Endothelial cell of umbilical vein (primary cell): ENCODE measurements around the gene NAXD. TPM values are rescaled to one million over a fixed set of nuclear protein-coding genes. Genes with fewer than 3 reads are reported as not detected.

Source experiments
- BruUV-seq: library from RNA; stranded (reverse); fragments of 400-500 nt; replicated peaks from 2 replicates; lab custom pipeline; 2021; lab: Mats Ljungman, UMichigan
- CTCF ChIA-PET: fragments of 300-600, 350-600 bp; sonication (Branson Sonifier 250); formaldehyde crosslinking; loops from one replicate; lab custom pipeline; 2021; ENCODE audit warnings: antibody characterized with exemption, inconsistent platforms; lab: Charles Lee
- POLR2A ChIA-PET: fragments of 300-600, 350-600 bp; sonication (Branson Sonifier 250); formaldehyde crosslinking; loops from one replicate; lab custom pipeline; 2021; ENCODE audit warnings: antibody characterized with exemption, inconsistent platforms; lab: Charles Lee
- DNase-seq: peaks from one replicate; pipeline ENCODE4 v3.0.0-alpha.2; 2011; ENCODE audit warnings: low read depth, low spot score
- FAIRE-seq: peaks from 2 replicates; lab custom pipeline; 2011; peaks lifted over from hg19 to GRCh38; lab: Jason Lieb, UNC
- H2AFZ ChIP-seq: 2 replicates; pipeline ENCODE4 v1.6.0; 2012; ENCODE audit warnings: low read depth, low read length, control low read depth, inconsistent platforms
- H3K27ac ChIP-seq: 2 replicates; pipeline ENCODE4 v1.5.1; 2011; ENCODE audit warnings: low read depth, mild to moderate bottlenecking, control low read depth, low read length, moderate library complexity; ENCODE audit not compliant: insufficient read depth
- H3K27me3 ChIP-seq, 2 experiments: 2 replicates each; pipeline versions ENCODE4 v1.6.0 to v1.6.1; 2011; ENCODE audit warnings: low read length in 2 of 2, mixed read lengths in 1 of 2; ENCODE audit not compliant: control insufficient read depth in 2 of 2, insufficient read depth in 2 of 2
- H3K36me3 ChIP-seq, 2 experiments: 2 replicates in 1 of 2; 3 replicates in 1 of 2; pipeline ENCODE4 v1.5.1; 2011; ENCODE audit warnings: low read length in 2 of 2, mild to moderate bottlenecking in 1 of 2, moderate library complexity in 1 of 2; ENCODE audit not compliant: control insufficient read depth in 2 of 2, insufficient read depth in 2 of 2; ENCODE audit errors: extremely low read depth in 1 of 2
- H3K4me1 ChIP-seq: 3 replicates; pipeline ENCODE4 v1.5.1; 2011; ENCODE audit warnings: mild to moderate bottlenecking, low read length; ENCODE audit not compliant: control insufficient read depth, insufficient read depth; ENCODE audit errors: extremely low read depth
- H3K4me2 ChIP-seq: 2 replicates; pipeline ENCODE4 v1.6.1; 2011; ENCODE audit warnings: low read length, control low read depth, mixed read lengths; ENCODE audit not compliant: insufficient read depth
- H3K4me3 ChIP-seq, 3 experiments: fragments of 200-600 bp in 1 of 3; sonication (generic), shearing (Covaris generic) in 1 of 3; replicated peaks in 1 of 3; 2 replicates each; pipeline ENCODE4 v1.5.1; 2011 to 2016; ENCODE audit warnings: control low read depth in 3 of 3, low read length in 3 of 3, mild to moderate bottlenecking in 2 of 3, inconsistent platforms in 1 of 3, low read depth in 1 of 3, moderate library complexity in 1 of 3; ENCODE audit not compliant: insufficient read depth in 1 of 3
- H3K79me2 ChIP-seq: 2 replicates; pipeline ENCODE4 v1.6.0; 2012; ENCODE audit warnings: low read length, inconsistent platforms; ENCODE audit not compliant: control insufficient read depth, insufficient read depth
- H3K9ac ChIP-seq: replicated peaks from 2 replicates; pipeline ENCODE3; 2011; ENCODE audit warnings: low read length, control low read depth; ENCODE audit not compliant: insufficient read depth; ENCODE audit errors: extremely low read depth
- H3K9me1 ChIP-seq: replicated peaks from 3 replicates; pipeline ENCODE4 v1.6.0; 2011; ENCODE audit warnings: mild to moderate bottlenecking, low read length; ENCODE audit not compliant: control insufficient read depth, insufficient read depth; ENCODE audit errors: extremely low read depth
- H3K9me3 ChIP-seq: replicated peaks from 2 replicates; pipeline ENCODE4 v1.5.1; 2012; ENCODE audit warnings: low read length, inconsistent platforms; ENCODE audit not compliant: control insufficient read depth, insufficient read depth
- H4K20me1 ChIP-seq: replicated peaks from 2 replicates; pipeline ENCODE3; 2011; ENCODE audit warnings: mild to moderate bottlenecking, low read length; ENCODE audit not compliant: control insufficient read depth, insufficient read depth; ENCODE audit errors: extremely low read depth
- EZH2 ChIP-seq: IDR thresholded peaks from 2 replicates; pipeline ENCODE4 v1.6.1; 2012; ENCODE audit warnings: borderline replicate concordance, low read depth, mild to moderate bottlenecking, moderate library complexity, low read length, inconsistent platforms; ENCODE audit not compliant: severe bottlenecking
- FOS ChIP-seq: IDR thresholded peaks from 2 replicates; pipeline ENCODE4 v1.6.1; 2011; ENCODE audit warnings: mild to moderate bottlenecking, low read length, moderate library complexity, borderline replicate concordance; ENCODE audit not compliant: insufficient read depth
- GATA2 ChIP-seq: IDR thresholded peaks from 2 replicates; pipeline ENCODE4 v1.7.0; 2011; ENCODE audit warnings: low read depth, mild to moderate bottlenecking, moderate library complexity, mixed read lengths, low read length; ENCODE audit not compliant: insufficient read length, insufficient read depth
- JUN ChIP-seq: IDR thresholded peaks from 2 replicates; pipeline ENCODE4 v1.6.1; 2011; ENCODE audit warnings: borderline replicate concordance, low read depth; ENCODE audit not compliant: insufficient read length, insufficient read depth
- MYC ChIP-seq: IDR thresholded peaks from one replicate; pipeline ENCODE4 v1.6.1; 2011; ENCODE audit warnings: mild to moderate bottlenecking, low read depth, low read length
- POLR2A ChIP-seq: IDR thresholded peaks from 2 replicates; pipeline ENCODE4 v1.6.1; 2012; ENCODE audit warnings: low read depth, mild to moderate bottlenecking, control low read depth, low read length
- POLR2AphosphoS5 ChIP-seq: IDR thresholded peaks from 2 replicates; pipeline ENCODE4 v1.6.1; 2012; ENCODE audit warnings: low read depth, mild to moderate bottlenecking, control low read depth, low read length, moderate library complexity; ENCODE audit not compliant: insufficient read depth
- dilution Hi-C: fragments of 300-500 bp; cut with MboI; formaldehyde crosslinking; loops from one replicate; pipeline ENCODE4 v1.15.0; 2019; ENCODE audit warnings: low sequenced_read_pairs; ENCODE audit not compliant: extremely low pct_ligation_motif_present
- intact Hi-C: fragments of 100-400 bp; cut with micrococcal nuclease; formaldehyde crosslinking; loops from one replicate; pipeline ENCODE4 v1.10.0; 2022
- polyA plus RNA-seq, 4 experiments: library from polyadenylated mRNA; depleted of rRNA in 3 of 4; stranded (reverse) in 3 of 4; unstranded in 1 of 4; fragments of >200 nt; gene quantifications; 2 replicates each; pipeline versions ENCODE4 v1.2.1 to v1.2.3, GENCODE V29; 2011 to 2012; ENCODE audit warnings: missing spikeins in 1 of 4
- total RNA-seq: library from RNA; stranded (reverse); gene quantifications from 2 replicates; pipeline ENCODE4 v1.2.3, GENCODE V29; 2021
- TF ChIP-seq, protein P1 (sequence below): IDR thresholded peaks from 2 replicates; pipeline ENCODE4 v1.6.1; 2011; ENCODE audit not compliant: insufficient read depth, insufficient read length
- TF ChIP-seq, protein P2 (sequence below), 2 donors: IDR thresholded peaks; 1 replicate in 1 of 2; 2 replicates in 1 of 2; pipeline ENCODE4 v1.5.1; 2011; ENCODE audit warnings: low read length in 2 of 2, mild to moderate bottlenecking in 2 of 2, moderate library complexity in 2 of 2, control low read depth in 1 of 2, inconsistent platforms in 1 of 2, low read depth in 1 of 2; ENCODE audit not compliant: insufficient read depth in 1 of 2; ENCODE audit errors: extremely low read depth in 1 of 2

NAXD gene
- total and polyA plus RNA-seq, 2 donors (not counting 3 experiments of a cell fraction or from before 2014, with no cell fraction given) = 19.9 to 42.9 TPM

DNA sequence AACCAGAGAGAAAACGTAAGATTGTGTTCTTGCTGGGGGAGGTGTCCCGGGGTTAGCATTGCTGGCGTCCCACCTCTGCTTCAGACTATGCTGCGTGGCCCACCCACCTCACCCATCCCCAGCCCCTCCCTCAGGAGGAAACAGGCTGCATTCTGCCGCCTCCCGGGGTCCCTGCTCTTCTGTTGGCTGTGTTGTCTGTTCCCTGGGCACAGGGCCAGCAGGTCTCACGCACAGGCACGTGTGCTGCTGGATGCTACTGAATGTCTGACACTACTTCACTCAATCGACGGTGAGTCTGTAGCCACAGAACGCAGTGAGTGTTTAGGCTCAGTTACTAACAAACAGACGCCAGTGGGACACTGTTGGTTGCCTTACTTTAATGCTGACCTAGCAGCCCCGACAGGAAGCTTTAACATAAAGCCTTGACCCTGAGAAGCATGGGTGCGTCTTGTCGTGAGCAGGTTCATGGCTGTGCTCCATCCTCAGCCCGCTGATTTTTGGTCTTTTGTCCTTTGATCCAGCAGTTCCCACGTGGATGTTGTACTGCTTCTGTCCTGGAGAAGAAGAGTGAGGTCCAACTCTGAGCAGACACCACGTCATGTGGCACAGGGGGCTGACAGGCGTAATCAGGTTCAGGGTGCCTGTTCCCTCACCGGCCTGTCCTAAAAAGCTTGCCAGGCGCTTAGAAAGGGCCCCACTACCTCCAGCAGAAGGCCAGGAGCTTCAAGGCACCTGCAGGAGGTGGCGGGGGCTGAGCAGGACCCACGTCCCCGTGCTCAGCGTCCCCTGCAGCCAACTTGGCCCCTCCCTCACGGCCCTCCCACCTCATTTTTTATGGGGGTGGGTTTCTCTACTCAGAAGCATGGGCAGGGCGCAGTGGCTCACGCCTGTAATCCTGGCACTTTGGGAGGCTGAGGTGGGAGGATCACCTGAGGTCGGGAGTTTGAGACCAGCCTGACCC, 26.0 kb downstream of the NAXD start:
- H3K27me3 ChIP-seq = no peaks in the 10 kb centered on the region
- H3K4me3 ChIP-seq = no peak overlapping the region
- no peak overlapping the region for H3K4me2 ChIP-seq
- POLR2A ChIA-PET = no interaction called here
- BruUV-seq = no TSS peak
- H3K9ac ChIP-seq = no peak overlapping the region
- FAIRE-seq (no peak), DNase-seq (no peak)
- H3K27ac ChIP-seq = no peak overlapping the region
- no peaks in the 10 kb centered on the region for H3K79me2 ChIP-seq
- TF ChIP-seq GATA2 (no peak), FOS (no peak), POLR2A (no peak), EZH2 (no peak), POLR2AphosphoS5 (no peak), JUN (no peak), MYC (no peak)
- TF ChIP-seq, protein P1, sequence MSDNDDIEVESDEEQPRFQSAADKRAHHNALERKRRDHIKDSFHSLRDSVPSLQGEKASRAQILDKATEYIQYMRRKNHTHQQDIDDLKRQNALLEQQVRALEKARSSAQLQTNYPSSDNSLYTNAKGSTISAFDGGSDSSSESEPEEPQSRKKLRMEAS = no peak
- TF ChIP-seq, protein P2, sequence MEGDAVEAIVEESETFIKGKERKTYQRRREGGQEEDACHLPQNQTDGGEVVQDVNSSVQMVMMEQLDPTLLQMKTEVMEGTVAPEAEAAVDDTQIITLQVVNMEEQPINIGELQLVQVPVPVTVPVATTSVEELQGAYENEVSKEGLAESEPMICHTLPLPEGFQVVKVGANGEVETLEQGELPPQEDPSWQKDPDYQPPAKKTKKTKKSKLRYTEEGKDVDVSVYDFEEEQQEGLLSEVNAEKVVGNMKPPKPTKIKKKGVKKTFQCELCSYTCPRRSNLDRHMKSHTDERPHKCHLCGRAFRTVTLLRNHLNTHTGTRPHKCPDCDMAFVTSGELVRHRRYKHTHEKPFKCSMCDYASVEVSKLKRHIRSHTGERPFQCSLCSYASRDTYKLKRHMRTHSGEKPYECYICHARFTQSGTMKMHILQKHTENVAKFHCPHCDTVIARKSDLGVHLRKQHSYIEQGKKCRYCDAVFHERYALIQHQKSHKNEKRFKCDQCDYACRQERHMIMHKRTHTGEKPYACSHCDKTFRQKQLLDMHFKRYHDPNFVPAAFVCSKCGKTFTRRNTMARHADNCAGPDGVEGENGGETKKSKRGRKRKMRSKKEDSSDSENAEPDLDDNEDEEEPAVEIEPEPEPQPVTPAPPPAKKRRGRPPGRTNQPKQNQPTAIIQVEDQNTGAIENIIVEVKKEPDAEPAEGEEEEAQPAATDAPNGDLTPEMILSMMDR (IDR thresholded peaks at IDR 0.05; ENCODE audit: extremely low read depth in 1 of 2, insufficient read depth in 1 of 2, low read depth in 1 of 2, low read length in 2 of 2) = no peak
- intact Hi-C loops (no loop called here), dilution Hi-C loops (no loop called here)
- no peaks in the 10 kb centered on the region for H4K20me1 ChIP-seq
- peaks cover 6 to 27% of the 10 kb centered on the region in 2 experiments for H3K36me3 ChIP-seq
- no peaks in the 10 kb centered on the region for H3K9me1 ChIP-seq
- no peak overlapping the region for H2AFZ ChIP-seq
- H3K4me1 ChIP-seq = no peaks in the 10 kb centered on the region
- CTCF ChIA-PET = no interaction called here
- H3K9me3 ChIP-seq = no peaks in the 10 kb centered on the region
